ENCODE data around the gene CFAP47.
"Not testable (repeated sequence)": the region's sequence is repeated elsewhere in the genome, so short reads cannot be mapped to it uniquely, and the experiment has no call there.

Gene CFAP47

GRCh38 chrX:36218801-36219200, 299.3 kb downstream of the CFAP47 start:
- Histone ChIP-seq H2AFZ (ENCODE audit: low read length) (no peak overlapping the region), H3K9me3 (replicated peaks; ENCODE audit: insufficient read depth, low read length) (no peaks in the 10 kb centered on the region), H3F3A (ENCODE audit: insufficient read depth, low read length) (no peaks in the 10 kb centered on the region), H3K27me3 (replicated peaks; ENCODE audit: insufficient read depth, low read length) (no peaks in the 10 kb centered on the region), H3K9ac (ENCODE audit: low read length) (no peak overlapping the region), H3K79me2 (ENCODE audit: low read length) (no peaks in the 10 kb centered on the region), H4K20me1 (ENCODE audit: insufficient read depth, low read length) (no peaks in the 10 kb centered on the region), H3K9me2 (replicated peaks; ENCODE audit: insufficient read depth, low read length) (no peaks in the 10 kb centered on the region), H3K4me2 (ENCODE audit: low read depth, low read length) (no peak overlapping the region), H3K4me1 (ENCODE audit: low read length) (peaks cover 4% of the 10 kb centered on the region; the same call in 1 of the 2 replicates), H3K27ac (ENCODE audit: low read length) (no peak overlapping the region), H3K36me3 (replicated peaks; ENCODE audit: insufficient read depth, low read length) (no peaks in the 10 kb centered on the region), H3K4me3 (ENCODE audit: low read length) (no peak overlapping the region)
- TF ChIP-seq CTCF (IDR thresholded peaks at IDR 0.05; ENCODE audit: low read length) (no peak), EZH2 (optimal IDR thresholded peaks at IDR 0.05; ENCODE audit: low read depth, low read length) (no peak), EZH2phosphoT487 (IDR thresholded peaks at IDR 0.05; ENCODE audit: low read length) (no peak)
- DNase-seq, result no peak

GRCh38 chrX:36234840-36235528, 315.4 kb downstream of the CFAP47 start:
- DNase-seq; H3K27ac ChIP-seq (ENCODE audit: low read length); H3K79me2 ChIP-seq (ENCODE audit: low read length); H3K9ac ChIP-seq (ENCODE audit: low read length); H3K9me2 ChIP-seq (replicated peaks; ENCODE audit: insufficient read depth, low read length); H3K4me3 ChIP-seq (ENCODE audit: low read length); H3K36me3 ChIP-seq (replicated peaks; ENCODE audit: insufficient read depth, low read length); H3F3A ChIP-seq (ENCODE audit: insufficient read depth, low read length); H2AFZ ChIP-seq (ENCODE audit: low read length); H3K4me2 ChIP-seq (ENCODE audit: low read depth, low read length); H3K27me3 ChIP-seq (replicated peaks; ENCODE audit: insufficient read depth, low read length); H3K9me3 ChIP-seq (replicated peaks; ENCODE audit: insufficient read depth, low read length); H4K20me1 ChIP-seq (ENCODE audit: insufficient read depth, low read length); H3K4me1 ChIP-seq (ENCODE audit: low read length): not testable (repeated sequence)

- H3K9ac ChIP-seq (ENCODE audit: low read length), result no peak overlapping the region
- H3F3A ChIP-seq (ENCODE audit: insufficient read depth, low read length), result no peaks in the 10 kb centered on the region
- no peaks in the 10 kb centered on the region for H3K27me3 ChIP-seq (replicated peaks; ENCODE audit: insufficient read depth, low read length)
- no peaks in the 10 kb centered on the region for H3K9me3 ChIP-seq (replicated peaks; ENCODE audit: insufficient read depth, low read length)
- H4K20me1 ChIP-seq (ENCODE audit: insufficient read depth, low read length), result no peaks in the 10 kb centered on the region
- H3K27ac ChIP-seq (ENCODE audit: low read length), result no peak overlapping the region
- H2AFZ ChIP-seq (ENCODE audit: low read length), result no peak overlapping the region
- no peak overlapping the region for H3K4me2 ChIP-seq (ENCODE audit: low read depth, low read length)
- H3K36me3 ChIP-seq (replicated peaks; ENCODE audit: insufficient read depth, low read length), result no peaks in the 10 kb centered on the region
- no peaks in the 10 kb centered on the region for H3K79me2 ChIP-seq (ENCODE audit: low read length)
- no peak for TF ChIP-seq CTCF (IDR thresholded peaks at IDR 0.05; ENCODE audit: low read length)
- no peak for TF ChIP-seq EZH2 (optimal IDR thresholded peaks at IDR 0.05; ENCODE audit: low read depth, low read length)
- no peak for TF ChIP-seq EZH2phosphoT487 (IDR thresholded peaks at IDR 0.05; ENCODE audit: low read length)
- no peak overlapping the region for H3K4me3 ChIP-seq (ENCODE audit: low read length)
- no peaks in the 10 kb centered on the region for H3K4me1 ChIP-seq (ENCODE audit: low read length)
- no peaks in the 10 kb centered on the region for H3K9me2 ChIP-seq (replicated peaks; ENCODE audit: insufficient read depth, low read length)
- no peak for DNase-seq
Observed at GRCh38 chrX:36241397-36241796, 321.9 kb downstream of the CFAP47 start.

- no peak for DNase-seq
- Histone ChIP-seq H3K36me3 (replicated peaks; ENCODE audit: insufficient read depth, low read length) (no peaks in the 10 kb centered on the region), H3K9me2 (replicated peaks; ENCODE audit: insufficient read depth, low read length) (no peaks in the 10 kb centered on the region), H3K9ac (ENCODE audit: low read length) (no peak overlapping the region), H3K27ac (ENCODE audit: low read length) (no peak overlapping the region), H3K9me3 (replicated peaks; ENCODE audit: insufficient read depth, low read length) (no peaks in the 10 kb centered on the region), H3K4me3 (ENCODE audit: low read length) (no peak overlapping the region), H3K4me1 (ENCODE audit: low read length) (no peaks in the 10 kb centered on the region), H3K27me3 (replicated peaks; ENCODE audit: insufficient read depth, low read length) (no peaks in the 10 kb centered on the region), H4K20me1 (ENCODE audit: insufficient read depth, low read length) (no peaks in the 10 kb centered on the region), H3K79me2 (ENCODE audit: low read length) (no peaks in the 10 kb centered on the region), H3K4me2 (ENCODE audit: low read depth, low read length) (no peak overlapping the region), H2AFZ (ENCODE audit: low read length) (no peak overlapping the region), H3F3A (ENCODE audit: insufficient read depth, low read length) (no peaks in the 10 kb centered on the region)
- TF ChIP-seq CTCF (IDR thresholded peaks at IDR 0.05; ENCODE audit: low read length) (no peak), EZH2phosphoT487 (IDR thresholded peaks at IDR 0.05; ENCODE audit: low read length) (no peak), EZH2 (optimal IDR thresholded peaks at IDR 0.05; ENCODE audit: low read depth, low read length) (no peak)
Observed at GRCh38 chrX:36266155-36266554, 346.6 kb downstream of the CFAP47 start.
